Trophoblast cell (in vitro differentiated cells and primary cell): ENCODE results near the gene CXCL12.

Experiments used
- DNase-seq, 2 donors: peaks; one replicate each; pipeline ENCODE4 v3.0.0-alpha.2; 2016
- H2AFZ ChIP-seq: 2 replicates; pipeline ENCODE4 v1.6.1; 2013; ENCODE audit warnings: low read length, moderate library complexity, mild to moderate bottlenecking; ENCODE audit not compliant: insufficient read depth, poor library complexity
- H2AK5ac ChIP-seq: 2 replicates; pipeline ENCODE4 v1.6.1; 2013; ENCODE audit warnings: mild to moderate bottlenecking, low read length
- H2BK120ac ChIP-seq: 2 replicates; pipeline ENCODE4 v1.6.1; 2013; ENCODE audit warnings: low read length, mild to moderate bottlenecking, moderate library complexity; ENCODE audit not compliant: insufficient read depth, poor library complexity
- H2BK12ac ChIP-seq: 2 replicates; pipeline ENCODE4 v1.6.1; 2013; ENCODE audit warnings: mild to moderate bottlenecking, low read length, moderate library complexity
- H2BK5ac ChIP-seq: 2 replicates; pipeline ENCODE4 v1.6.1; 2013; ENCODE audit warnings: low read length, low read depth, moderate library complexity, mild to moderate bottlenecking; ENCODE audit not compliant: poor library complexity
- H3K14ac ChIP-seq: 2 replicates; pipeline ENCODE4 v1.6.1; 2013; ENCODE audit warnings: mild to moderate bottlenecking, low read length
- H3K18ac ChIP-seq: 2 replicates; pipeline ENCODE4 v1.6.1; 2013; ENCODE audit warnings: mild to moderate bottlenecking, low read length
- H3K23ac ChIP-seq: 2 replicates; pipeline ENCODE4 v1.6.1; 2013; ENCODE audit warnings: low read length
- H3K27ac ChIP-seq: 2 replicates; pipeline ENCODE4 v1.5.1; 2013; ENCODE audit warnings: low read depth, mild to moderate bottlenecking, inconsistent platforms, low read length, moderate library complexity
- H3K27me3 ChIP-seq: 2 replicates; pipeline ENCODE4 v1.6.1; 2013; ENCODE audit warnings: inconsistent platforms, mild to moderate bottlenecking, low read length, moderate library complexity; ENCODE audit not compliant: insufficient read depth
- H3K36me3 ChIP-seq, 2 experiments: 1 replicate in 1 of 2; 2 replicates in 1 of 2; pipeline ENCODE4 v1.6.1; 2013; ENCODE audit warnings: low read length in 2 of 2, mild to moderate bottlenecking in 2 of 2, moderate library complexity in 1 of 2; ENCODE audit not compliant: insufficient read depth in 2 of 2, control insufficient read depth in 1 of 2
- H3K4ac ChIP-seq: 2 replicates; pipeline ENCODE4 v1.6.1; 2013; ENCODE audit warnings: low read depth, mild to moderate bottlenecking, low read length, moderate library complexity
- H3K4me1 ChIP-seq, 2 experiments: 1 replicate in 1 of 2; 2 replicates in 1 of 2; pipeline ENCODE4 v1.6.1; 2013; ENCODE audit warnings: low read length in 2 of 2, mild to moderate bottlenecking in 2 of 2, moderate library complexity in 1 of 2; ENCODE audit not compliant: insufficient read depth in 2 of 2, control insufficient read depth in 1 of 2
- H3K4me2 ChIP-seq: 2 replicates; pipeline ENCODE4 v1.6.1; 2013; ENCODE audit warnings: inconsistent platforms, mild to moderate bottlenecking, low read length, moderate library complexity
- H3K4me3 ChIP-seq: 2 replicates; pipeline ENCODE4 v1.5.1; 2013; ENCODE audit warnings: mild to moderate bottlenecking, low read depth, low read length, inconsistent platforms
- H3K79me1 ChIP-seq: one replicate; pipeline ENCODE4 v1.6.1; 2013; ENCODE audit warnings: low read length
- H3K79me2 ChIP-seq: 2 replicates; pipeline ENCODE4 v1.6.1; 2013; ENCODE audit warnings: low read length, mild to moderate bottlenecking; ENCODE audit not compliant: control insufficient read depth, insufficient read depth, poor library complexity
- H3K9ac ChIP-seq: 2 replicates; pipeline ENCODE4 v1.6.1; 2013; ENCODE audit warnings: mild to moderate bottlenecking, low read length
- H3K9me3 ChIP-seq: 2 replicates; pipeline ENCODE4 v1.6.1; 2013; ENCODE audit warnings: low read depth, mild to moderate bottlenecking, control low read depth, inconsistent platforms, low read length; ENCODE audit not compliant: insufficient read depth
- H4K12ac ChIP-seq: 2 replicates; pipeline ENCODE4 v1.6.1; 2013; ENCODE audit warnings: low read depth, mild to moderate bottlenecking, low read length, moderate library complexity
- H4K8ac ChIP-seq: 2 replicates; pipeline ENCODE4 v1.6.1; 2013; ENCODE audit warnings: low read depth, mild to moderate bottlenecking, low read length, moderate library complexity
- H4K91ac ChIP-seq: one replicate; pipeline ENCODE4 v1.6.1; 2013; ENCODE audit warnings: low read depth, mild to moderate bottlenecking, low read length, moderate library complexity
- whole genome bisulfite sequencing: extraction: QIAGEN DNeasy Blood & Tissue Kit; methylation state at CpG from one replicate; pipeline ENCODE4 v1.1.7; 2013; ENCODE audit warnings: missing lambda C conversion rate; ENCODE audit not compliant: insufficient read length, insufficient coverage; ENCODE audit errors: extremely low coverage; 5-methylcytosine and 5-hydroxymethylcytosine counted together

Gene CXCL12

GRCh38 chr10:44337081-44337480, 47.8 kb downstream of the CXCL12 start:
- Histone ChIP-seq H2AK5ac (no peak overlapping the region), H2AFZ (no peak overlapping the region), H3K27me3 (no peaks in the 10 kb centered on the region), H3K9ac (no peak overlapping the region), H4K8ac (no peak overlapping the region), H3K4me1 (no peaks in the 10 kb centered on the region), H3K23ac (no peak overlapping the region), H3K14ac (no peak overlapping the region), H4K91ac (no peak overlapping the region), H3K18ac (no peak overlapping the region), H3K4ac (no peak overlapping the region), H4K12ac (no peak overlapping the region), H3K79me1 (no peaks in the 10 kb centered on the region), H3K9me3 (peaks cover 2% of the 10 kb centered on the region), H2BK12ac (no peak overlapping the region), H3K4me2 (no peak overlapping the region), H3K36me3 (no peaks in the 10 kb centered on the region), H3K79me2 (no peaks in the 10 kb centered on the region), H3K4me3 (no peak overlapping the region), H2BK120ac (no peak overlapping the region), H3K27ac (no peak overlapping the region), H2BK5ac (no peak overlapping the region)
- no CpG with 5 or more reads among the region's 4 CpGs for whole genome bisulfite sequencing
- no peak for DNase-seq

- Histone ChIP-seq H3K4me1 (no peaks in the 10 kb centered on the region), H3K79me1 (no peaks in the 10 kb centered on the region), H3K4me2 (no peak overlapping the region), H2BK120ac (no peak overlapping the region), H3K23ac (no peak overlapping the region), H2AK5ac (no peak overlapping the region), H3K14ac (no peak overlapping the region), H3K4ac (no peak overlapping the region), H3K27me3 (no peaks in the 10 kb centered on the region), H4K91ac (no peak overlapping the region), H3K4me3 (no peak overlapping the region), H3K79me2 (no peaks in the 10 kb centered on the region), H3K9me3 (peaks cover 2% of the 10 kb centered on the region), H2BK12ac (no peak overlapping the region), H4K12ac (no peak overlapping the region), H3K9ac (no peak overlapping the region), H2BK5ac (no peak overlapping the region), H2AFZ (no peak overlapping the region), H3K27ac (no peak overlapping the region), H3K18ac (no peak overlapping the region), H4K8ac (no peak overlapping the region), H3K36me3 (no peaks in the 10 kb centered on the region)
- no peak for DNase-seq
- no CpG with 5 or more reads among the region's 9 CpGs for WGBS
Measured at GRCh38 chr10:44335330-44336021, 49.4 kb downstream of the CXCL12 start.

- Histone ChIP-seq H4K12ac (no peak overlapping the region), H2BK12ac (no peak overlapping the region), H3K18ac (no peak overlapping the region), H2AK5ac (no peak overlapping the region), H3K79me2 (no peaks in the 10 kb centered on the region), H4K91ac (no peak overlapping the region), H3K4me2 (no peak overlapping the region), H2BK120ac (no peak overlapping the region), H3K9ac (peak overlapping the region; percentile 29), H3K9me3 (peaks cover 2% of the 10 kb centered on the region), H3K4me1 (no peaks in the 10 kb centered on the region), H3K27ac (no peak overlapping the region), H3K14ac (no peak overlapping the region), H3K36me3 (no peaks in the 10 kb centered on the region), H3K23ac (no peak overlapping the region), H3K4me3 (no peak overlapping the region), H2AFZ (no peak overlapping the region), H3K27me3 (no peaks in the 10 kb centered on the region), H3K4ac (no peak overlapping the region), H2BK5ac (no peak overlapping the region), H4K8ac (no peak overlapping the region), H3K79me1 (no peaks in the 10 kb centered on the region)
- no peak for DNase-seq
- WGBS, result no CpG with 5 or more reads among the region's 4 CpGs
Measured at GRCh38 chr10:44334621-44335184, 50.2 kb downstream of the CXCL12 start.

- no peak overlapping the region for H2BK120ac ChIP-seq
- H4K12ac ChIP-seq, result no peak overlapping the region
- H3K14ac ChIP-seq, result no peak overlapping the region
- H3K4ac ChIP-seq, result no peak overlapping the region
- H3K18ac ChIP-seq, result no peak overlapping the region
- H3K27ac ChIP-seq, result no peak overlapping the region
- H3K23ac ChIP-seq, result no peak overlapping the region
- H4K91ac ChIP-seq, result no peak overlapping the region
- H3K9me3 ChIP-seq, result peaks cover 2% of the 10 kb centered on the region
- H2AFZ ChIP-seq, result no peak overlapping the region
- no peak overlapping the region for H3K4me2 ChIP-seq
- no peaks in the 10 kb centered on the region for H3K79me1 ChIP-seq
- H2BK12ac ChIP-seq, result no peak overlapping the region
- no peak overlapping the region for H4K8ac ChIP-seq
- DNase-seq, result no peak
- no peak overlapping the region for H2BK5ac ChIP-seq
- no peaks in the 10 kb centered on the region for H3K4me1 ChIP-seq
- no peaks in the 10 kb centered on the region for H3K36me3 ChIP-seq
- no peak overlapping the region for H3K4me3 ChIP-seq
- H3K9ac ChIP-seq, result no peak overlapping the region
- H2AK5ac ChIP-seq, result no peak overlapping the region
- no peaks in the 10 kb centered on the region for H3K27me3 ChIP-seq
- WGBS, result no CpG with 5 or more reads among the region's 6 CpGs
- H3K79me2 ChIP-seq, result no peaks in the 10 kb centered on the region
Measured at GRCh38 chr10:44334091-44334490, 50.8 kb downstream of the CXCL12 start.
